Upper lobe of left lung (tissue), 6 donors: ENCODE results near the gene NGEF. TPM values are rescaled to one million over a fixed set of nuclear protein-coding genes. Genes with fewer than 3 reads are reported as not detected.

Source experiments
- ATAC-seq, 2 donors: fragments of 200-7000 bp; cut with Tn5 transposase; one replicate each; pipeline ENCODE4 v1.9.1; 2022; ENCODE audit warnings: mild to moderate bottlenecking in 2 of 2, moderate library complexity in 2 of 2; ENCODE audit not compliant: low FRiP score in 2 of 2
- DNase-seq, 2 donors: peaks; one replicate each; pipeline ENCODE4 v3.0.0-alpha.2; 2019 to 2020
- H3K27ac ChIP-seq, 4 donors: fragments of 200-600 bp; sonication (generic); one replicate each; pipeline ENCODE4 v1.5.1; 2016 to 2019
- H3K27me3 ChIP-seq, 4 donors: fragments of 200-600 bp; sonication (generic); one replicate each; pipeline ENCODE4 v1.5.1; 2017 to 2019
- H3K36me3 ChIP-seq, 4 donors: fragments of 200-600 bp; sonication (generic); one replicate each; pipeline ENCODE4 v1.5.1; 2016 to 2019
- H3K4me1 ChIP-seq, 4 donors: fragments of 200-600 bp; sonication (generic); one replicate each; pipeline ENCODE4 v1.5.1; 2018 to 2019
- H3K4me3 ChIP-seq, 4 donors: fragments of 200-600 bp; sonication (generic); one replicate each; pipeline ENCODE4 v1.5.1; 2017 to 2019; ENCODE audit warnings: mild to moderate bottlenecking in 2 of 4, moderate library complexity in 1 of 4
- H3K9me3 ChIP-seq, 4 donors: fragments of 200-600 bp; sonication (generic); one replicate each; pipeline ENCODE4 v1.5.1; 2018 to 2019
- EP300 ChIP-seq, 4 donors: sonication (generic); formaldehyde crosslinking; IDR thresholded peaks; one replicate each; pipeline ENCODE4 v1.5.1; 2017; ENCODE audit warnings: antibody characterized with exemption in 4 of 4, control low read depth in 2 of 4
- POLR2A ChIP-seq, 4 donors: fragments of 450-650 bp; IDR thresholded peaks; one replicate each; pipeline ENCODE4 v1.5.1; 2016 to 2017; ENCODE audit warnings: antibody characterized with exemption in 4 of 4, mild to moderate bottlenecking in 2 of 4
- POLR2AphosphoS5 ChIP-seq, 2 donors: sonication (generic); formaldehyde crosslinking; IDR thresholded peaks; one replicate each; pipeline ENCODE4 v1.5.1; 2017; ENCODE audit warnings: antibody characterized with exemption in 2 of 2
- whole genome bisulfite sequencing, 2 donors: methylation state at CpG; one replicate each; pipeline ENCODE4 v1.1.5; 2017 to 2018; 5-methylcytosine and 5-hydroxymethylcytosine counted together
- total RNA-seq, 6 donors: library from RNA; depleted of rRNA in 4 of 6; stranded (reverse); fragments of >200 nt in 4 of 6; gene quantifications; one replicate each; pipeline versions ENCODE4 v1.1.0 to v1.2.1, GENCODE V29; 2016 to 2021
- TF ChIP-seq, protein P1 (sequence below), 6 experiments: fragments of 450-650 bp in 4 of 6; fragments of 200-600 bp in 2 of 6; sonication (generic) in 2 of 6; IDR thresholded peaks; one replicate each; pipeline ENCODE4 v1.5.1; 2016 to 2019; ENCODE audit warnings: antibody characterized with exemption in 6 of 6
- donor health status: DM: no; HTN: no; CAD: no; lungs with moderate emphysema.
- donor health status: DM: no; HTN: yes; CAD: no; lungs with severe emphysema.

The NGEF gene
- total RNA-seq, 6 donors from 2014 or later = 0.29 to 6.3 (median 0.98) TPM; not detected in 1

DNA sequence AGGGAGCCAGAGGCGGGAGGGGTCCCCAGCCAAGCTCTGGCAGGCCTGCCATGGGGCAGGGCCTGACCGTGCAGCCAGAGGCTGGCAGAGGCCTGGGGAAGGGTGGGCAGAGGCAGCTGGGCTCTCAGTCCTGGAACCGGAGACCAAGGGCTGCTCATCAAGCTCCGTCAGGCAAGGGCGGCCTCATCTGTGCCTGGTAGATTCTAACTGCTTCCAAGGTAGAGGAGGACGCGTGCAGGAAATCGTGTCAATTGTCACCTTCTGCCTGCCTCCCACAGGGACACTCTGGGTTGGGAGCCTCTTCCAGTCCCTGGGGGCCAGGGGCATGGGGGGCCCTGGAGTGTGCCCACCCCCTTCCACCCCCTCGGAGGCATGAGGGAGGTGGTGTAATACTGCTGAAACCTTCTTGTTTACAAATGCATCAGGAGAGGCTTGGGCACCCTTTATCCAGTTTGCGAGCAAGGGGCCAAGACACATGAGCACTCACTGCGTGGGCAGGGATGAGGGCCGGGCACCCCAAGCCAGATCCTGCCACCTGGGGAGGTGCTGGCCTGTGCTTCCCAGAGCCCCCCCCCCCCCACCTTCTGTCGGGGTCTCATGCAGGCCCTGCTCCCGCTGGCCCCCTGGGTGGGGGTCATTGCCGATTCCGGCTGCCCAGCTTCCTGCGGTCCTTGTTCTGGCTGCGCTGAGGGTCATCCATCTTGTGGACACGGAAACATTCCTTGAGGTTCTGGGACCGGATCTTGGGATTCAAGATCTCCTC, 134.0 kb downstream of the NGEF start:
- WGBS, 2 donors = 86 to 87% methylated on average over 10 to 20 of the region's 20 CpGs
- DNase-seq (peak in 1 of 2 donors; percentile 62), ATAC-seq (no peak)
- Histone ChIP-seq H3K4me1 (peaks cover 7 to 18% (median 14%) of the 10 kb centered on the region in 4 donors), H3K27ac (no peak overlapping the region), H3K36me3 (no peaks in the 10 kb centered on the region), H3K4me3 (no peak overlapping the region), H3K27me3 (peaks cover 0 to 20% (median 12%) of the 10 kb centered on the region in 4 donors), H3K9me3 (no peaks in the 10 kb centered on the region)
- no peak for TF ChIP-seq POLR2A (IDR thresholded peaks at IDR 0.05)
- TF ChIP-seq EP300 (IDR thresholded peaks at IDR 0.05) = no peak
- TF ChIP-seq POLR2AphosphoS5 (IDR thresholded peaks at IDR 0.05) = no peak

DNA sequence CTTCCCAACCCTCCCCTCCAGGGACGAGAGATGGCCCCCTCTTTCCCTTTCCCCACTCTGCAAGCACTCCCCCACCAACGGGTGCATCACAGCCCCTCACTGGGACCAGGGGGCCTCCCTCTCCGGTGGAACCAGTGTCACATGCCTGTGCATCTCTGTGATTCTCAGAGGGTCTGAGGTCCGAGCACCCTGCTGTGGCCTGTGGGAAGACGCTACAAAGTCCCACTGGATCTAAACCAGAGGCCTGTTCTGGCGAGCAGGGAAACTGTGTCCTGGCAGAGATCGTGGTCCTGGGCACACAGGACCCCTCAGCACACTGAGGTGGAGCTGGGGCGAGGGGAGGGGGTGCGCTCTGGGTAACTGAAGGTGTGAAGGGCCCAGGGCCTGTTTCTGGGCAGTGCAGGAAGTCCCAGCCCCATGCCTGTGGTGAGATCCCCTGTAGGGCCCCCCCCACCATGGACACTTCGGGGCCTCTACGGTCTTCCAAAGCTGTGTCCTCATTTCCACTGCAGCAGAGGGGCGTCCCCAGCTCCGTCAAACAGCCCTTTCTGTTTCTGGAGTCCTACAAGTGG, 135.0 kb downstream of the NGEF start:
- ATAC-seq = no peak
- Histone ChIP-seq H3K36me3 (no peaks in the 10 kb centered on the region), H3K4me3 (no peak overlapping the region), H3K9me3 (no peaks in the 10 kb centered on the region), H3K27me3 (peaks cover 0 to 20% (median 12%) of the 10 kb centered on the region in 4 donors), H3K27ac (no peak overlapping the region), H3K4me1 (peaks cover 7 to 18% (median 14%) of the 10 kb centered on the region in 4 donors)
- TF ChIP-seq EP300 (IDR thresholded peaks at IDR 0.05) (no peak), POLR2A (IDR thresholded peaks at IDR 0.05) (no peak), POLR2AphosphoS5 (IDR thresholded peaks at IDR 0.05) (no peak)
- TF ChIP-seq, protein P1, sequence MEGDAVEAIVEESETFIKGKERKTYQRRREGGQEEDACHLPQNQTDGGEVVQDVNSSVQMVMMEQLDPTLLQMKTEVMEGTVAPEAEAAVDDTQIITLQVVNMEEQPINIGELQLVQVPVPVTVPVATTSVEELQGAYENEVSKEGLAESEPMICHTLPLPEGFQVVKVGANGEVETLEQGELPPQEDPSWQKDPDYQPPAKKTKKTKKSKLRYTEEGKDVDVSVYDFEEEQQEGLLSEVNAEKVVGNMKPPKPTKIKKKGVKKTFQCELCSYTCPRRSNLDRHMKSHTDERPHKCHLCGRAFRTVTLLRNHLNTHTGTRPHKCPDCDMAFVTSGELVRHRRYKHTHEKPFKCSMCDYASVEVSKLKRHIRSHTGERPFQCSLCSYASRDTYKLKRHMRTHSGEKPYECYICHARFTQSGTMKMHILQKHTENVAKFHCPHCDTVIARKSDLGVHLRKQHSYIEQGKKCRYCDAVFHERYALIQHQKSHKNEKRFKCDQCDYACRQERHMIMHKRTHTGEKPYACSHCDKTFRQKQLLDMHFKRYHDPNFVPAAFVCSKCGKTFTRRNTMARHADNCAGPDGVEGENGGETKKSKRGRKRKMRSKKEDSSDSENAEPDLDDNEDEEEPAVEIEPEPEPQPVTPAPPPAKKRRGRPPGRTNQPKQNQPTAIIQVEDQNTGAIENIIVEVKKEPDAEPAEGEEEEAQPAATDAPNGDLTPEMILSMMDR (IDR thresholded peaks at IDR 0.05) = no peak
- no peak for DNase-seq
- 90 to 97% methylated on average over 4 to 13 of the region's 13 CpGs for WGBS, 2 donors

DNA sequence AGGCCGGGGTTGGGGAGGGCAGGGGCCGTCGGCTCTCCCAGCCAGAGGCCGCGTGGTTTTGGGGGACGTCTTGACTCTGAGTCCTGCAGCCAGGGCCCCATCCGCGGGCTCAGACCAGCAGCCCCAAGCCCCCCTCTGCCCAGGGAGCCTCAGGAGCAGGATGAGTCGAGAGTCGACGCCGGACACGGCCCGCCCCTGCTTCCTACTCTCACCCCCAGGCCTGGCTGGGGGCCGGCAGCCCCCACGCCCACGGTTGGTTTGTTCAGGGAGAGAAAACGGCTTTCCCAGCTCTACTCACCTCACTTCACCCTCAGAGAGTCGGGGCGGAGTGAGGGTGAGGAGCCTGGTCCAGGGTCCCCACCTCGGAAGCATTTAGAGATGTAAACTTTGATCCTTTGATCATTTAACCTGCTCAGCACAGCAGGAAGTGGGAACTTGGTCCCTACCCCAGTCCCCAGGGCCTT, 136.0 kb downstream of the NGEF start:
- DNase-seq = no peak
- no peaks in the 10 kb centered on the region for H3K9me3 ChIP-seq

DNA sequence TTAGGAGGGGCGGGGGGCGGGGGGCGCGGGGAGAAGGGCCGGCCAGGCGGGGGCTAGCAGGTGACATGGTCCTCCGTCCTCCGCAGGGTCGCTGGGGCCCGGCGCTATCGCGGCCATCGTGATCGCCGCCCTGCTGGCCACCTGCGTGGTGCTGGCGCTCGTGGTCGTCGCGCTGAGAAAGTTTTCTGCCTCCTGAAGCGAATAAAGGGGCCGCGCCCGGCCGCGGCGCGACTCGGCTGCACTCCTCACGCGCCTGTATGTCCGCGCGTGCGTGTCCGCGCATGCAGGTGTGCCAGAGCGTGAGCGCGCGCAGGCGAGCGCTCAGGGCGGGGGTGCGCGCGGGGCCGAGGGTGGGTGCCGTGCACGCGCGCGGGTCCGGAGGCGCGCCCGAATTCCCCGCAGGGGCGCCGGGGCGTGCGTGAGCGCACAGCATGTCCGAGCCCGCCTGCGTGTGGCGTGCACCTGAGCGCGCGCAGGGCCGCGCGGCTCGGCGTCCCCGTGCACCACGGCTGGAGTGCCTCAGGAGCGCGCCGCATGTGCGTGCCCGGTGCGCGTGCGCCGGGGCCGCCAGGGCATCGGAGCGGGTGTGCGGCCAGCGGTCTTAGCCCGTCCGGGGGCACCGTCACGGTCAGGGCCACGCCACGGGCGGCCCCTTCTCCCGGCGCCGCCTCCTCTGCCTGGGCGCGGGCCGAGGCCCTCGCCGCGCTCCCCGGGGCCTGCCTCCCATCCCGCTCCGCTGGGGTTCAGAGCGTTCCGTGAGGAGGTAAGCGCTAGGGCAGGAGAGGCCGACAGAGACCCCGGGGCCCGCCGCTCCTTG, 136.7 kb downstream of the NGEF start:
- Histone ChIP-seq H3K27ac (no peak overlapping the region), H3K4me3 (peak overlapping the region in 3 of 4 donors; percentile 45 to 54 (median 52)), H3K9me3 (no peaks in the 10 kb centered on the region), H3K4me1 (peaks cover 7 to 18% (median 14%) of the 10 kb centered on the region in 4 donors), H3K27me3 (peaks cover 0 to 20% (median 12%) of the 10 kb centered on the region in 4 donors), H3K36me3 (no peaks in the 10 kb centered on the region)
- WGBS, 2 donors = 2 to 3% methylated on average over 16 to 42 of the region's 119 CpGs
- ATAC-seq = peak in 1 of 2 donors; percentile 9
- DNase-seq = peak in 1 of 2 donors; percentile 87
- TF ChIP-seq EP300 (IDR thresholded peaks at IDR 0.05) (no peak), POLR2A (IDR thresholded peaks at IDR 0.05) (no peak), POLR2AphosphoS5 (IDR thresholded peaks at IDR 0.05) (no peak)
- TF ChIP-seq, protein P1 (IDR thresholded peaks at IDR 0.05) = no peak

More for the DNA sequence above, 136.0 kb downstream of the NGEF start:
- ATAC-seq = no peak
- Histone ChIP-seq H3K4me1 (peaks cover 7 to 18% (median 14%) of the 10 kb centered on the region in 4 donors), H3K27ac (no peak overlapping the region), H3K36me3 (no peaks in the 10 kb centered on the region), H3K27me3 (peaks cover 0 to 20% (median 12%) of the 10 kb centered on the region in 4 donors), H3K4me3 (peak overlapping the region in 3 of 4 donors; percentile 45 to 54 (median 52))
- WGBS, 2 donors = 30 to 52% methylated on average over 3 to 14 of the region's 21 CpGs
- no peak for TF ChIP-seq POLR2AphosphoS5 (IDR thresholded peaks at IDR 0.05)
- TF ChIP-seq POLR2A (IDR thresholded peaks at IDR 0.05) = no peak
- TF ChIP-seq EP300 (IDR thresholded peaks at IDR 0.05) = no peak
- TF ChIP-seq, protein P1 (IDR thresholded peaks at IDR 0.05) = no peak
